ENCODE data around the gene PSMB9. TPM values are rescaled to one million over a fixed set of nuclear protein-coding genes. Genes with fewer than 3 reads are reported as not detected.

PSMB9 gene
- total RNA-seq, 4 donors from 2014 or later = 1.4 to 11.3 (median 6.1) TPM

Other genes starting within 250 kb of the PSMB9 start
- 1 to 10 TPM in 2 of 4 donors, under 1 TPM in 1, not detected in 1; 0.66 to 3.5 (median 1.5) TPM for gene HLA-DQA1, start 216.8 kb upstream of the PSMB9 start, total RNA-seq
- 1 to 10 TPM in 2 of 4 donors, under 1 TPM in 2; 0.22 to 2.2 (median 0.91) TPM for gene HLA-DQB1, start 187.5 kb upstream of the PSMB9 start, total RNA-seq
- under 1 TPM in 1 of 4 donors, not detected in 3; 0.49 TPM for gene HLA-DQA2, start 112.8 kb upstream of the PSMB9 start, total RNA-seq
- gene HLA-DQB2, start 90.7 kb upstream of the PSMB9 start, total RNA-seq = under 1 TPM in 2 of 4 donors, not detected in 2; 0.66 to 0.78 TPM
- under 1 TPM in 3 of 4 donors, not detected in 1; 0.22 to 0.72 (median 0.36) TPM for gene HLA-DOB, start 37.2 kb upstream of the PSMB9 start, total RNA-seq
- 1 to 10 TPM; 2.5 to 7.1 (median 4.1) TPM for gene TAP2, start 15.5 kb upstream of the PSMB9 start, total RNA-seq
- gene PSMB8, start 10.1 kb upstream of the PSMB9 start, total RNA-seq = 10 to 100 TPM in 2 of 4 donors, 1 to 10 TPM in 2; 7.0 to 20.2 (median 9.2) TPM
- 10 to 100 TPM; 13.2 to 26.7 (median 19.0) TPM for gene TAP1, start 488 bp upstream of the PSMB9 start, total RNA-seq
- gene HLA-DMB, start 86.8 kb downstream of the PSMB9 start, total RNA-seq = 1 to 10 TPM; 4.3 to 8.1 (median 5.6) TPM
- 10 to 100 TPM in 1 of 4 donors, 1 to 10 TPM in 3; 3.6 to 22.8 (median 6.3) TPM for gene HLA-DMA, start 98.9 kb downstream of the PSMB9 start, total RNA-seq
- 100 to 1,000 TPM in 1 of 4 donors, 10 to 100 TPM in 3; 62.5 to 108 (median 86.6) TPM for gene BRD2, start 114.4 kb downstream of the PSMB9 start, total RNA-seq
- gene HLA-DOA, start 155.4 kb downstream of the PSMB9 start, total RNA-seq = 1 to 10 TPM in 2 of 4 donors, under 1 TPM in 2; 0.20 to 2.9 (median 0.86) TPM
- 10 to 100 TPM in 3 of 4 donors, 1 to 10 TPM in 1; 6.8 to 51.8 (median 23.4) TPM for gene HLA-DPA1, start 219.5 kb downstream of the PSMB9 start, total RNA-seq
- 10 to 100 TPM; 16.7 to 52.1 (median 23.5) TPM for gene HLA-DPB1, start 221.8 kb downstream of the PSMB9 start, total RNA-seq